Occipital lobe (tissue), 2 donors: ENCODE results near the gene RCOR1. TPM values are rescaled to one million over a fixed set of nuclear protein-coding genes. Genes with fewer than 3 reads are reported as not detected.

ENCODE experiments used
- DNase-seq: peaks from one replicate; lab custom pipeline; 2025; lab: John Stamatoyannopoulos, UW
- total RNA-seq: library from RNA; depleted of rRNA; stranded (reverse); fragments of >200 nt; gene quantifications from one replicate; pipeline ENCODE4 v1.2.3, GENCODE V29; 2014

The RCOR1 gene
- total RNA-seq, 1 donor from 2014 or later = 13.1 TPM

- DNase-seq = no peak
Measured at GRCh38 chr14:102672410-102672960, 80.0 kb downstream of the RCOR1 start.

- DNase-seq = no peak
Measured at GRCh38 chr14:102675396-102675795, 82.9 kb downstream of the RCOR1 start.

DNA sequence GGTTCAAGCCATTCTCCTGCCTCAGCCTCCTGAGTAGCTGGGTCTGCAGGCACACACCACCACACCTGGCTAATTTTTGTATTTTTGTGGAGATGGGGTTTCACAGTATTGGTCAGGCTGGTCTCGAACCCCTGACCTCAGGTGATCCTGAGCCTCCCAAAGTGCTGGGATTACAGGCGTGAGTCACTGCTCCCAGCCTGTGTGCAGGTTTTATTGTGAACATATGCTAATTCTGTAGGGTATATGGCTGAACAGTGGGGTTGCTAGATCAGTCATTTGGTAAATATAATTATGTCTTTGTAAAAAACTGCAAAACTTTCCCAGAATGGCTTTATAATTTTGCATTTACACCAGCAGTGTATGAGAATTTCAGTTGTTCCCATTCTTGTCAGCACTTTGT is 85.9 kb downstream of the RCOR1 start:
- DNase-seq = no peak

- no peak for DNase-seq
Measured at GRCh38 chr14:102683399-102684297, 91.2 kb downstream of the RCOR1 start.

DNA sequence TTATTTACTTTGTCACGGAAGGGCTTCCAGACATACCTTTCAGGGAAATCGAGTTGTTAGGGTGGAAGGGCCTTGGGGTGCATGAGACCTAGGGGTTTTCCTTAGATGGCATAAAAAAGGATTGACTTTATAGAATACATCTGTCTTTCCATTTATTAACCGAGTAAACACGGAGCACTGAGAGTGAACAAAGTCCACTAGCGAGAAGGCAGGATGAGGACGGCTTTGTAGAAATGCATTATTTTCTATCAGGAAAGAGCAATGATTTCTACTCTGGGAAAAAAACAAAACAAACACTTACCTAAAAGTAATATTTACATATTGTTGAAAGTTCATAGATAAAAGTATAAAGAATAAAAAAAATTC is 91.8 kb downstream of the RCOR1 start:
- DNase-seq = no peak

GRCh38 chr14:102686196-102686801 is 93.8 kb downstream of the RCOR1 start:
- DNase-seq = no peak

DNA sequence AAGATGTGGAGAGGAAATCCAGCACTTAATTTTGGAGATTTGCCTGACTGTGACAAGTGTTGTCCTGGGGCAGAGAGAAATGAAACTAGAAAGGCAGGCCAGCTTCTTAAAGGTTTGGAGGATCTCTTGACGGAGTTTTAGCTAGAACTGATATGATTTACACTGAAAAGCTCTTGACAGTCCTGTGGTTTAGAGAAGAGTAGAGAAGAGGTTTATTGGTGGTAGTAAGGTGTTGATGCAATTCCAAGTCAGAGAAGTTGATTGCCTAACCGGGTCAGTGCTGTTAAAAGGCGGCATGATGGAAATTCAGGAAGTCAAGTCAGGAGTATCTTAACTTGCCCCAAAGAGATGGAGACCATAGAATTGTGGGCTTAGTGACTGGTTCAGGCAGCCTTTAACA is 95.8 kb downstream of the RCOR1 start:
- DNase-seq = no peak

- DNase-seq = no peak
Measured at GRCh38 chr14:102690509-102691286, 98.2 kb downstream of the RCOR1 start.

DNA sequence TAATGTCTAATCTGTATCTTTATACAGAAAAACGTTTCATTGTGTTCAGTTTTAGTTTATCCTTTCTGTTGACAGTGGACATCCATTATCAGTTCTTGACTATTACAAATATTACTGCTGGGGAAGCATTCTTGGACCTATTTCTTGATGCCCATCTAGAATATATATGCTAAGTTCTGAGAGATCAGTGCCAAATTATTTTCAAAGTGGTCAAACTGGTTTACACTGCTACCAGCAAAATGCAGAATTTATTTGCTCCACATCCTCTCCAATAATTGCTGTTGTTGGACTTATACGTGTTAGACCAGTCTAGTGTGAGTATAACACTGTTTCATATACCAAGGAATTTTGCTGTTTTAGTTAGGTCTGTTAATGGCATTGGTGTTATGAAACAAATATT is 99.3 kb downstream of the RCOR1 start:
- DNase-seq = no peak

GRCh38 chr14:102692334-102692733 is 99.9 kb downstream of the RCOR1 start:
- no peak for DNase-seq

GRCh38 chr14:102693006-102693755 is 100.7 kb downstream of the RCOR1 start:
- no peak for DNase-seq

DNA sequence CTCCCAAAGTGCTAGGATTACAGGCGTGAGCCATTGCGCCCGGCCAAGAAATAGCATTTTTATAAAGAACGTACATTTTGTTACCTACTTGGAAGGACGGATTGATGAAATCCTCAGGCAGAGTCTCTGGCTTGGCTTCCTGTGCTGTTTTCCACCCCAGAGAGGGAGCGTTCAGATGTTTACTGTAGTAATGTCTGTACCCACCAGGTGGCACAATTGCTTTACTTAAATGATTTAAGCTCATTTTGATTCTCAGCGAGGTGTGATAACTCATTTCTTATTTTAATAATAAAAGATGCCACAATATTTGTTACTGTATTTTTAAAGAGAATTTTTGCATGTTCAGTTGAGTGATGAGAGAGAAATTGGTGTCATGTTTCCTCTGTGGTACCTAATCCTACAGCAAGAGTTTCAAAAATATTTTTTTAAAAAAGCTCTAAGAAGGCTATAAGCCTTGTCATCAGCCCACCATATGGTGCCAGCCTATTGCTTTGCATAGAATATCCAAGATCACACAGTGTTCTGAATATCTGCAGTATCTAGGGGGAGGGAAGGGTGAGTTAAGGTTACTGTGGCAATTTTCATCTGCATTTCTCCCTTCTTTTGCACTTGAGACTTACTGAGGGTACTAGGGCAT is 102.2 kb downstream of the RCOR1 start:
- DNase-seq = no peak

- DNase-seq = no peak
Measured at GRCh38 chr14:102695167-102695555, 102.7 kb downstream of the RCOR1 start.

DNA sequence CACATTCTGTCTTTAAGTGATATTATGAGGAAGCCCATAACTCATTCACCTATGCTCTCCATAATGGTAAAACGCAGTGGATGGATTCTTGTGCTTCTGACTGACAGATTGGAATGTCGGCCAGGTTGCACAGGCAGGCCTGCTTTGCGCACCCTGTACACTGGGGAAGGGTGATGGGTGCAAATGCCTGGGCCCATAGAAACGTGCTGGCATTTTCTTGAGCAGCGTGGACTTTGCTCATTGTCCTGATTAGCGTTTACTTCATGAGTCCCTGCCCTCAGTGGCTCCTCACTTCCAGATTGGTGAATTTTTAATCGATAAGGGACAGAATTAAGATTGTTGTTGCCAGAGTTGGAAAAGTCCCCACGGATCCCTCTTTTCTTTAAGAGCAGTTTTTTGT is 103.9 kb downstream of the RCOR1 start:
- no peak for DNase-seq

DNA sequence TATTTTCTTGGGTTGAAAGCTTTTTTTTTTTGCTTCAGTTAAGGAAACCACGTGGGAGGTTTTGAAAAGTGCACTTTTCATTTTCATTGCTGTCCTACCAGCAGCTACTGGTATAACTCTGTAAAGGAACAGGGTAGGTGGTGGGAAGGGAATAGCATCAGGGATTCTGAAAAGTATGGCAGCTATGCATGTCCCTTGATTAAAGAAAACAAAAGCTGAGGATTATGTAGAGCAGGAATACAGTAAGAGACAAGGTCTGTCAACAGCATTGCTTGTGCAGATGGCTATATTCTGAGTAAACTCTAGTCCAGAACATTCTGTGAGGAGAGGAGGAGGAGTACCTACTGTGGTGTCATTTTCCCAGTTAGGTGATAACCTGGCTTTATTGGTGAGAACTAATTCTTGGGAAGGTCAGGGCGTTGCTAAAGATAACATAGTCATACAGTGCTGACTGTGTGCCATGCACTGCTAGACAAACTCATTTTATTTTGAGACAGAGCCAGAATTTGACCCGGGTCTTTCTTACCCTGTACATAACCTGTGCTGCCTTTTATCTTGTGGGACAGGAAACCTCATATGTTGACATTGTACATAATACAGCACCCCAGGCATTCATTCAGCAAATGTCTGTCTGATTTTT is 104.5 kb downstream of the RCOR1 start:
- no peak for DNase-seq

GRCh38 chr14:102697501-102697900 is 105.1 kb downstream of the RCOR1 start:
- no peak for DNase-seq

GRCh38 chr14:102699416-102700110 is 107.1 kb downstream of the RCOR1 start:
- no peak for DNase-seq

DNA sequence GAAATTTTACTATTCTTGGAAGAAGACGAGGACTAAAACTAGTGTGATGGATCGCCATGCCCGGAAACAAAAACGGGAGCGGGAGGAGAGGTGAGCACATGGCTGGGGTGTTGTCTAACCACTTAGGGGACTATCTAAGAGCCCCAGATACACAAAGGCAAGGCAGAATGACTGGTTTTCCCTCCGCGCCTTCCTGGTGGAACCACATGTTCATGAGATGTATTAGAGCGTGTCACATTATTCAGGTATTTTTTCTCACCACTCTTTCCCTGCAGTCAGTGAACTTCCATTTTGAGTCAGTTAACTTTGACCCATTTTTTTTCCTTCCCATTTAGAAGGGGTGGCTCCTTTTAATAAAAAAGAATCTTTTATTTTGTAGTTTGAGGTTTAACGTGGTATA is 116.0 kb downstream of the RCOR1 start:
- no peak for DNase-seq

DNA sequence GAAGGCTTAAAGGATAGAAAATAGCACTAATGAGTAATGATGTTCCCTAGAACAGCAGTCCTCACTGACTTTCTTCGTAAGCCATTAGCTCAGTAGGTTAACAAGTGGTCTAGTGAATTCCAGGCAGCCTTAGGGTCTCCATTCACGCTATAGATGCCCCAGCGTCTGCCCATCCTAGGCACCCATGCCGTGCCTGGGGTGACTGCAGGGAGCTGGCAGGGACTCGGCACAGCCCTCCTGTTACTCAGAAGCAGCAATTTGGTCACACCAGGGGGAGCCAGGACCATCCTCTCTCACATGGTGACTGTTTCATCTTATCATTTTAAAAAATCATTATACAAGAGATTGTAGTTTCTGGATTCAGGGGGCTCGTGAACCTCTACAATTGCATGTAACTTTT is 118.8 kb downstream of the RCOR1 start:
- DNase-seq = no peak

DNA sequence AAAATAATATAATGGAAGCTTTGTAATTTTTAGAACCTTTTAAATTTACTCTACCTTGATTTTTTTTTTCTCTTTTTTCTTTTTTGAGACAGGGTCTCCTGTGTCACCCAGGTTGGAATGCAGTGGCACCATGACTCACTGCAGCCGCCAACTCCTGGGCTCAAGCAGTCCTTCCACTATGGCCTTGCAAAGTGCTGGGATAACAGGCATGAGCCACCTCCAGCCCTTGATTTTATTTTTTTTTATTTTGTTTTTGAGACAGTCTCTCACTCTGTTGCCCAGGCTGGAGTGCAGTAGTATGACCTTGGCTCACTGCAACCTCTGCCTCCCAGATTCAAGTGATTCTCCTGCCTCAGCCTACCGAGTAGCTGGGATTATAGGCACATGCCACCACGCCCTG is 119.5 kb downstream of the RCOR1 start:
- DNase-seq = no peak
